Trophoblast cell (in vitro differentiated cells and primary cell): Measurements from ENCODE around the gene THSD4.

ENCODE experiments used
- DNase-seq, 2 donors: peaks; one replicate each; pipeline ENCODE4 v3.0.0-alpha.2; 2016
- H2AFZ ChIP-seq: 2 replicates; pipeline ENCODE4 v1.6.1; 2013; ENCODE audit warnings: low read length, moderate library complexity, mild to moderate bottlenecking; ENCODE audit not compliant: insufficient read depth, poor library complexity
- H2AK5ac ChIP-seq: 2 replicates; pipeline ENCODE4 v1.6.1; 2013; ENCODE audit warnings: mild to moderate bottlenecking, low read length
- H2BK120ac ChIP-seq: 2 replicates; pipeline ENCODE4 v1.6.1; 2013; ENCODE audit warnings: low read length, mild to moderate bottlenecking, moderate library complexity; ENCODE audit not compliant: insufficient read depth, poor library complexity
- H2BK12ac ChIP-seq: 2 replicates; pipeline ENCODE4 v1.6.1; 2013; ENCODE audit warnings: mild to moderate bottlenecking, low read length, moderate library complexity
- H2BK5ac ChIP-seq: 2 replicates; pipeline ENCODE4 v1.6.1; 2013; ENCODE audit warnings: low read length, low read depth, moderate library complexity, mild to moderate bottlenecking; ENCODE audit not compliant: poor library complexity
- H3K14ac ChIP-seq: 2 replicates; pipeline ENCODE4 v1.6.1; 2013; ENCODE audit warnings: mild to moderate bottlenecking, low read length
- H3K18ac ChIP-seq: 2 replicates; pipeline ENCODE4 v1.6.1; 2013; ENCODE audit warnings: mild to moderate bottlenecking, low read length
- H3K23ac ChIP-seq: 2 replicates; pipeline ENCODE4 v1.6.1; 2013; ENCODE audit warnings: low read length
- H3K27ac ChIP-seq: 2 replicates; pipeline ENCODE4 v1.5.1; 2013; ENCODE audit warnings: low read depth, mild to moderate bottlenecking, inconsistent platforms, low read length, moderate library complexity
- H3K27me3 ChIP-seq: 2 replicates; pipeline ENCODE4 v1.6.1; 2013; ENCODE audit warnings: inconsistent platforms, mild to moderate bottlenecking, low read length, moderate library complexity; ENCODE audit not compliant: insufficient read depth
- H3K36me3 ChIP-seq, 2 experiments: 1 replicate in 1 of 2; 2 replicates in 1 of 2; pipeline ENCODE4 v1.6.1; 2013; ENCODE audit warnings: low read length in 2 of 2, mild to moderate bottlenecking in 2 of 2, moderate library complexity in 1 of 2; ENCODE audit not compliant: insufficient read depth in 2 of 2, control insufficient read depth in 1 of 2
- H3K4ac ChIP-seq: 2 replicates; pipeline ENCODE4 v1.6.1; 2013; ENCODE audit warnings: low read depth, mild to moderate bottlenecking, low read length, moderate library complexity
- H3K4me1 ChIP-seq, 2 experiments: 1 replicate in 1 of 2; 2 replicates in 1 of 2; pipeline ENCODE4 v1.6.1; 2013; ENCODE audit warnings: low read length in 2 of 2, mild to moderate bottlenecking in 2 of 2, moderate library complexity in 1 of 2; ENCODE audit not compliant: insufficient read depth in 2 of 2, control insufficient read depth in 1 of 2
- H3K4me2 ChIP-seq: 2 replicates; pipeline ENCODE4 v1.6.1; 2013; ENCODE audit warnings: inconsistent platforms, mild to moderate bottlenecking, low read length, moderate library complexity
- H3K4me3 ChIP-seq: 2 replicates; pipeline ENCODE4 v1.5.1; 2013; ENCODE audit warnings: mild to moderate bottlenecking, low read depth, low read length, inconsistent platforms
- H3K79me1 ChIP-seq: one replicate; pipeline ENCODE4 v1.6.1; 2013; ENCODE audit warnings: low read length
- H3K79me2 ChIP-seq: 2 replicates; pipeline ENCODE4 v1.6.1; 2013; ENCODE audit warnings: low read length, mild to moderate bottlenecking; ENCODE audit not compliant: control insufficient read depth, insufficient read depth, poor library complexity
- H3K9ac ChIP-seq: 2 replicates; pipeline ENCODE4 v1.6.1; 2013; ENCODE audit warnings: mild to moderate bottlenecking, low read length
- H3K9me3 ChIP-seq: 2 replicates; pipeline ENCODE4 v1.6.1; 2013; ENCODE audit warnings: low read depth, mild to moderate bottlenecking, control low read depth, inconsistent platforms, low read length; ENCODE audit not compliant: insufficient read depth
- H4K12ac ChIP-seq: 2 replicates; pipeline ENCODE4 v1.6.1; 2013; ENCODE audit warnings: low read depth, mild to moderate bottlenecking, low read length, moderate library complexity
- H4K8ac ChIP-seq: 2 replicates; pipeline ENCODE4 v1.6.1; 2013; ENCODE audit warnings: low read depth, mild to moderate bottlenecking, low read length, moderate library complexity
- H4K91ac ChIP-seq: one replicate; pipeline ENCODE4 v1.6.1; 2013; ENCODE audit warnings: low read depth, mild to moderate bottlenecking, low read length, moderate library complexity
- WGBS: extraction: QIAGEN DNeasy Blood & Tissue Kit; methylation state at CpG from one replicate; pipeline ENCODE4 v1.1.7; 2013; ENCODE audit warnings: missing lambda C conversion rate; ENCODE audit not compliant: insufficient read length, insufficient coverage; ENCODE audit errors: extremely low coverage; 5-methylcytosine and 5-hydroxymethylcytosine counted together

The THSD4 gene

GRCh38 chr15:71754660-71755059 lies 639.4 kb downstream of the THSD4 start:
- Histone ChIP-seq H3K79me2 (no peaks in the 10 kb centered on the region), H2BK120ac (no peak overlapping the region), H3K27ac (no peak overlapping the region), H3K18ac (no peak overlapping the region), H4K91ac (no peak overlapping the region), H3K4me3 (no peak overlapping the region), H2BK5ac (no peak overlapping the region), H3K4me1 (no peaks in the 10 kb centered on the region), H3K27me3 (no peaks in the 10 kb centered on the region), H3K4ac (no peak overlapping the region), H3K36me3 (no peaks in the 10 kb centered on the region), H2AFZ (no peak overlapping the region), H2BK12ac (no peak overlapping the region), H4K12ac (no peak overlapping the region), H3K9ac (no peak overlapping the region), H2AK5ac (no peak overlapping the region), H3K23ac (no peak overlapping the region), H3K9me3 (no peaks in the 10 kb centered on the region), H4K8ac (no peak overlapping the region), H3K14ac (no peak overlapping the region), H3K4me2 (no peak overlapping the region), H3K79me1 (no peaks in the 10 kb centered on the region)
- DNase-seq = no peak

- peak in 1 of 2 donors; percentile 12 for DNase-seq
- H2BK120ac ChIP-seq = no peak overlapping the region
- no peak overlapping the region for H4K8ac ChIP-seq
- no peak overlapping the region for H2AK5ac ChIP-seq
- H3K27ac ChIP-seq = no peak overlapping the region
- H3K18ac ChIP-seq = no peak overlapping the region
- no peaks in the 10 kb centered on the region for H3K79me1 ChIP-seq
- no peak overlapping the region for H3K14ac ChIP-seq
- no peaks in the 10 kb centered on the region for H3K4me1 ChIP-seq
- H3K79me2 ChIP-seq = no peaks in the 10 kb centered on the region
- WGBS = no CpG with 5 or more reads among the region's 4 CpGs
- no peaks in the 10 kb centered on the region for H3K27me3 ChIP-seq
- H2BK12ac ChIP-seq = no peak overlapping the region
- H4K91ac ChIP-seq = no peak overlapping the region
- H3K36me3 ChIP-seq = no peaks in the 10 kb centered on the region
- H3K9ac ChIP-seq = no peak overlapping the region
- no peak overlapping the region for H3K4me2 ChIP-seq
- no peak overlapping the region for H3K23ac ChIP-seq
- no peak overlapping the region for H2AFZ ChIP-seq
- no peak overlapping the region for H2BK5ac ChIP-seq
- H4K12ac ChIP-seq = no peak overlapping the region
- H3K4me3 ChIP-seq = no peak overlapping the region
- no peaks in the 10 kb centered on the region for H3K9me3 ChIP-seq
- H3K4ac ChIP-seq = no peak overlapping the region
Measured at GRCh38 chr15:71755092-71755970, 640.1 kb downstream of the THSD4 start.

DNA sequence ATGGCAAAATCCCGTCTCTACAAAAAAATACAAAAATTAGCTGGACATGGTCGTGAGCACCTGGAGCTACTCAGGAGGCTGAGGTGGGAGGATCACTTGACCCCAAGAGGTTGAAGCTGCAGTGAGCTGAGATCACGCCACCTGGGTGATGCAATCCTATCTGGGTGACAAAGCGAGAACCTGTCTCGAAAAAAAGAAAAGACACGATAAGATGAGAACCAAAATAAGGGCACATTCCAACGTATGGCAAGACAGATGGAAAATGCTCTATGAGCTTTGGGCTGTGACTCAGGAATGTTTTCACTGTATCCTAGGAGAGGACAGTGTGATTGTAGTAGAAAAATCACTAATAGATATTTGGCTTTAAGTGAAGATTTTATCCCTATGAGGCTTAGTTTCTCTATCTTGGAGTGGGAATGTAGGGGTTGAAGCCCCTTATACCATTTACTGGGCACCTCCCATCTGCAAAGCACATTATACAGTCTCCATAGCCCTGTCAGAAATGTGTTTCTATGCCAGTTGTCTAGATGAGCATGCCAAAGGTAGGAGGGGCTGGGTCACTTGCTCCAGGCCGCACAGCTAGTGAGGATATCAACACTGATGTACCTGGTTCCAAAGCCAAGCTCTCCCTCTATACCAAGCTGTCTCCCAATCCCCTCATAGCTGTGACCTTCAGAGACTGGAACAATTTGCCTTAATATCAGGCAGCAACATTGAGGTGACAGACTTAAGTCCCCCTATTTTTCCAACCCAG lies 641.5 kb downstream of the THSD4 start:
- Histone ChIP-seq H3K9me3 (no peaks in the 10 kb centered on the region), H4K91ac (no peak overlapping the region), H3K79me2 (no peaks in the 10 kb centered on the region), H3K18ac (no peak overlapping the region), H4K12ac (no peak overlapping the region), H4K8ac (no peak overlapping the region), H3K14ac (no peak overlapping the region), H2AK5ac (no peak overlapping the region), H2BK5ac (no peak overlapping the region), H3K79me1 (no peaks in the 10 kb centered on the region), H3K4me3 (no peak overlapping the region), H3K36me3 (no peaks in the 10 kb centered on the region), H3K4me1 (no peaks in the 10 kb centered on the region), H3K4me2 (no peak overlapping the region), H2BK120ac (no peak overlapping the region), H3K27me3 (no peaks in the 10 kb centered on the region), H2AFZ (no peak overlapping the region), H3K9ac (no peak overlapping the region), H2BK12ac (no peak overlapping the region), H3K23ac (no peak overlapping the region), H3K27ac (no peak overlapping the region), H3K4ac (no peak overlapping the region)
- peak; percentile 65 to 94 for DNase-seq
- WGBS = no CpG with 5 or more reads among the region's 8 CpGs

- Histone ChIP-seq H3K27me3 (no peaks in the 10 kb centered on the region), H2AK5ac (no peak overlapping the region), H2BK5ac (no peak overlapping the region), H3K79me1 (peaks cover 6% of the 10 kb centered on the region), H3K27ac (no peak overlapping the region), H3K4me2 (no peak overlapping the region), H4K8ac (no peak overlapping the region), H3K79me2 (no peaks in the 10 kb centered on the region), H3K18ac (no peak overlapping the region), H4K12ac (no peak overlapping the region), H3K4me3 (no peak overlapping the region), H3K23ac (no peak overlapping the region), H4K91ac (no peak overlapping the region), H3K4ac (no peak overlapping the region), H3K9me3 (no peaks in the 10 kb centered on the region), H2AFZ (no peak overlapping the region), H2BK12ac (no peak overlapping the region), H2BK120ac (no peak overlapping the region), H3K14ac (no peak overlapping the region), H3K9ac (no peak overlapping the region), H3K4me1 (peaks cover 5 to 7% of the 10 kb centered on the region in 2 experiments), H3K36me3 (no peaks in the 10 kb centered on the region)
- DNase-seq = peak; percentile 87 to 99
- no CpG with 5 or more reads among the region's 13 CpGs for WGBS
Measured at GRCh38 chr15:71757741-71758530, 642.7 kb downstream of the THSD4 start.
